Measurements from ENCODE around the gene AEBP1.

Gene AEBP1

GRCh38 chr7:44117801-44118429 is 13.8 kb downstream of the AEBP1 start:
- no peak for DNase-seq (ENCODE audit: low spot score)
- no peak for TF ChIP-seq CTCF (IDR thresholded peaks at IDR 0.05; ENCODE audit: borderline replicate concordance, control extremely low read depth, extremely low read depth, insufficient read depth, missing control alignments)
- in situ Hi-C loops (cut with MboI; ENCODE audit: low sequenced_read_pairs, unreplicated experiment): no loop called here

- no peak for DNase-seq (ENCODE audit: low spot score)
- in situ Hi-C loops (cut with MboI; ENCODE audit: low sequenced_read_pairs, unreplicated experiment): no loop called here
- TF ChIP-seq CTCF (IDR thresholded peaks at IDR 0.05; ENCODE audit: borderline replicate concordance, control extremely low read depth, extremely low read depth, insufficient read depth, missing control alignments): no peak
Measured at GRCh38 chr7:44119829-44120380, 15.8 kb downstream of the AEBP1 start.

GRCh38 chr7:44120395-44120794 is 16.2 kb downstream of the AEBP1 start:
- no peak for DNase-seq (ENCODE audit: low spot score)
- TF ChIP-seq CTCF (IDR thresholded peaks at IDR 0.05; ENCODE audit: borderline replicate concordance, control extremely low read depth, extremely low read depth, insufficient read depth, missing control alignments): no peak
- in situ Hi-C loops (cut with MboI; ENCODE audit: low sequenced_read_pairs, unreplicated experiment): no loop called here

DNA sequence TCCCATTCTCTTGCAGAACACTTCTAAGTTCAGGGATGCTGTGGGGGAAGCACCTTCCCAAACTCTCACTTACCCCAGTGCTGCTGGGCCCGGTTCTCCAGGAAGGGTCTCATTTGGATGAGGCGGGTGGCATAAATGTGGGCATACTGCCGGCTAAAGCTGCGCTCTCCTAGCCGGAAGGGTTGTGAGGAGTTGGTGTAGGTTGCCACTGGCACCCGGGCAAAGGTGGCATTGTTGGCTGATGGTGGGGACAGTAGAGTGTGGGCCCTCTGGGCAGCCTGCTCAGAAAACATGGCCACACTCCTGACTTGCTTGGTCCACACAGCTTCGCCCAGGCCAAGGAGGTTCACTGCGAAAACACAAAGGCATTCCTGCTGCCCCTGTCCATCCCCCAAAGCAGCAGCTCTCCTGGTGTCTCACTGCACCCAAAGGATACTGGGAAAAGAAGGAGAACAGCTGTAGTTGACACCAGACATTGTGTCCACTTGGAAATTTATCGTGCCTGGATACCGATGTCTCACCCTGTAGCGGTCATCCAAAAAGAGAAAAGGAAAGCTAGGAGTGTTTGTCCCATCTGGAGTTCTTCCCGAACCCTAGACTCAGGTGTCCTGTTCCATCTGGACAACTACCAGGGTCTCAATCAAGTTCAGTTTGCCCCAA is 17.7 kb downstream of the AEBP1 start:
- in situ Hi-C loops (cut with MboI; ENCODE audit: low sequenced_read_pairs, unreplicated experiment): no loop called here
- TF ChIP-seq CTCF (IDR thresholded peaks at IDR 0.05; ENCODE audit: borderline replicate concordance, control extremely low read depth, extremely low read depth, insufficient read depth, missing control alignments): no peak
- no peak for DNase-seq (ENCODE audit: low spot score)

- TF ChIP-seq CTCF (IDR thresholded peaks at IDR 0.05; ENCODE audit: borderline replicate concordance, control extremely low read depth, extremely low read depth, insufficient read depth, missing control alignments): no peak
- in situ Hi-C loops (cut with MboI; ENCODE audit: low sequenced_read_pairs, unreplicated experiment): no loop called here
- no peak for DNase-seq (ENCODE audit: low spot score)
Measured at GRCh38 chr7:44122529-44122928, 18.4 kb downstream of the AEBP1 start.

DNA sequence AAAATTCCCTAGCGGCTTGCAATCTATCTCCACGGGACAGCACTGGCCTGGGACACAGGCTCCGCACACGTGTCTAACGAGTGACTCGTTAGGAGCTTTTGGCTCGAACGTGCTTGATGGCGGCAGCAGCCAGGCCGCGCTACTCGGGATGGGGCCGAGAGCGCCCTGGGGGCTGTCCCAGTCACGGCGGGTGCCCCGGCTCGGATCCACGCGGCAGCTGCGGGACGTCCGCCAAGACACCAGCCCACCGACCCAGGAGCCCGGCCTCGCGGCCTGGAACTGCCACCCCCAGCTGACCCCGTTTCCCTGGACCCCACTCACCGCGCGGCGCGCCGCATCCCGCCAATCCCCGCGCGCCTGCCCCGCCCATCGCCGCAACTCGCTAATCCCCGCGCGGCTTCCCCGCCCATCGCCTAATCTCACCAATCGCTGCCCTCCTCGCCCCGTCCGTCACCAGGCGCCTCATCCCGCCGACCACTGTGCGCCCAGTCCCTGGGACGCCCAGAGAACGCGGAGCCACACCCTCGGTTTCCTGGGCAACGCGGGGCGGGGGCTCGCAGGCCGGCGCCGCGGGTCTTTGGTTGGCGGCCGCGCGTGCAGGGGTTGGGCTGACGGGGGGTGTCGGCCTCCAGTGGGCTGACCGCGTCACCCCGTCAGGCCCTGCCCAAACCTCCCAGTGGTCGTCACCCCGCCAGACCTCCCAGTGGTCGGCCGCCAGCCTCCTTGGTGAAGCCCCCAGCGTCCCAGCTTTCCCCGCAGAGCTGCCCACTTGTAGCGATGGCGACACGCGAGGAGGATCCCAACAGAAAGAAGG is 19.3 kb downstream of the AEBP1 start, which contains the start of gene POLD2:
POLD2 (minus strand) TSS at position 359 of the 814 bp plus-strand sequence. CDS start 1,495 bp downstream, outside the sequence.
- no peak for TF ChIP-seq CTCF (IDR thresholded peaks at IDR 0.05; ENCODE audit: borderline replicate concordance, control extremely low read depth, extremely low read depth, insufficient read depth, missing control alignments)
- DNase-seq (ENCODE audit: low spot score): peak; percentile 100
- in situ Hi-C loops (cut with MboI; ENCODE audit: low sequenced_read_pairs, unreplicated experiment): no loop called here

All from GM13976 (cell line).